Smooth muscle cell (in vitro differentiated cells): ENCODE measurements around the gene TMEM154. TPM values are rescaled to one million over a fixed set of nuclear protein-coding genes. Genes with fewer than 3 reads are reported as not detected.

ENCODE experiments used
- DNase-seq: peaks from one replicate; lab custom pipeline; 2025; ENCODE audit not compliant: unreplicated experiment; lab: John Stamatoyannopoulos, UW
- H2AFZ ChIP-seq: fragments of 200-600 bp; sonication (generic); 2 replicates; pipeline ENCODE4 v1.6.0; 2016; ENCODE audit warnings: antibody characterized with exemption, low read depth, mild to moderate bottlenecking
- H3F3A ChIP-seq: fragments of 200-600 bp; sonication (generic); 2 replicates; pipeline ENCODE4 v1.6.0; 2017; ENCODE audit warnings: antibody characterized with exemption, low read depth
- H3K27ac ChIP-seq: fragments of 200-600 bp; sonication (generic); 2 replicates; pipeline ENCODE4 v1.5.1; 2016; ENCODE audit warnings: low read depth, mild to moderate bottlenecking
- H3K27me3 ChIP-seq: fragments of 200-600 bp; sonication (generic); 2 replicates; pipeline ENCODE4 v1.6.1; 2016; ENCODE audit warnings: low read depth, mild to moderate bottlenecking
- H3K36me3 ChIP-seq: fragments of 200-600 bp; sonication (generic); 2 replicates; pipeline ENCODE4 v1.5.1; 2016; ENCODE audit warnings: low read depth
- H3K4me1 ChIP-seq: fragments of 200-600 bp; sonication (generic); 2 replicates; pipeline ENCODE4 v1.5.1; 2016; ENCODE audit warnings: low read depth
- H3K4me2 ChIP-seq: fragments of 200-600 bp; sonication (generic); 2 replicates; pipeline ENCODE4 v1.6.0; 2016; ENCODE audit warnings: mild to moderate bottlenecking
- H3K4me3 ChIP-seq: fragments of 200-600 bp; sonication (generic); 2 replicates; pipeline ENCODE4 v1.5.1; 2016; ENCODE audit warnings: mild to moderate bottlenecking
- H3K79me2 ChIP-seq: fragments of 200-600 bp; sonication (generic); 2 replicates; pipeline ENCODE4 v1.6.0; 2016; ENCODE audit warnings: low read depth, mild to moderate bottlenecking
- H3K9ac ChIP-seq: fragments of 200-600 bp; sonication (generic); 2 replicates; pipeline ENCODE4 v1.6.0; 2016; ENCODE audit warnings: low read depth
- H3K9me3 ChIP-seq: fragments of 200-600 bp; sonication (generic); replicated peaks from 2 replicates; pipeline ENCODE4 v1.5.1; 2016; ENCODE audit warnings: low read depth
- H4K20me1 ChIP-seq: fragments of 200-600 bp; sonication (generic); 2 replicates; pipeline ENCODE4 v1.6.0; 2016; ENCODE audit warnings: low read depth
- CTCF ChIP-seq: fragments of 200-600 bp; sonication (generic); IDR thresholded peaks from 2 replicates; pipeline ENCODE4 v1.5.1; 2017; ENCODE audit warnings: borderline replicate concordance, mild to moderate bottlenecking, antibody characterized with exemption; ENCODE audit not compliant: insufficient read depth, poor library complexity, severe bottlenecking
- WGBS: methylation state at CpG from one replicate; pipeline ENCODE4 v1.1.7; 2016; ENCODE audit warnings: low lambda C conversion rate; 5-methylcytosine and 5-hydroxymethylcytosine counted together
- polyA plus RNA-seq: library from polyadenylated mRNA; unstranded; fragments of >200 nt; fragmentation: Nextera tagmentation; extraction: Ambion mirVana; gene quantifications from 2 replicates; pipeline ENCODE4 v1.2.1, GENCODE V29; 2016
- total RNA-seq: library from RNA; depleted of rRNA; stranded (reverse); fragments of >200 nt; gene quantifications from 2 replicates; pipeline ENCODE4 v1.2.3, GENCODE V29; 2014

The TMEM154 gene
- total and polyA plus RNA-seq, 2 experiments from 2014 or later, result 1.8 to 6.0 TPM

GRCh38 chr4:152682143-152682941 lies 2.5 kb upstream of the TMEM154 start:
- TF ChIP-seq CTCF, result no peak
- Histone ChIP-seq H3K4me2 (no peak overlapping the region), H3K9ac (no peak overlapping the region), H3K27me3 (no peaks in the 10 kb centered on the region), H3F3A (peaks cover 6% of the 10 kb centered on the region), H3K4me3 (no peak overlapping the region), H4K20me1 (no peaks in the 10 kb centered on the region), H3K36me3 (no peaks in the 10 kb centered on the region), H3K9me3 (no peaks in the 10 kb centered on the region), H2AFZ (no peak overlapping the region), H3K79me2 (no peaks in the 10 kb centered on the region), H3K27ac (peak overlapping the region; percentile 93), H3K4me1 (peaks cover 23% of the 10 kb centered on the region)
- WGBS, result 57% methylated on average over 8 of the region's 9 CpGs
- no peak for DNase-seq

GRCh38 chr4:152680988-152681603 lies 1.3 kb upstream of the TMEM154 start:
- H2AFZ ChIP-seq, result no peak overlapping the region
- H3F3A ChIP-seq, result peaks cover 6% of the 10 kb centered on the region
- no peaks in the 10 kb centered on the region for H3K36me3 ChIP-seq
- no peak for DNase-seq
- 37% methylated on average over 8 of the region's 8 CpGs for WGBS
- H3K27me3 ChIP-seq, result no peaks in the 10 kb centered on the region
- peak overlapping the region; percentile 96 for H3K4me2 ChIP-seq
- H4K20me1 ChIP-seq, result no peaks in the 10 kb centered on the region
- no peak for TF ChIP-seq CTCF
- H3K27ac ChIP-seq, result peak overlapping the region; percentile 93
- no peak overlapping the region for H3K4me3 ChIP-seq
- H3K79me2 ChIP-seq, result no peaks in the 10 kb centered on the region
- peaks cover 23% of the 10 kb centered on the region for H3K4me1 ChIP-seq
- no peaks in the 10 kb centered on the region for H3K9me3 ChIP-seq
- no peak overlapping the region for H3K9ac ChIP-seq

GRCh38 chr4:152678841-152679240 lies 956 bp downstream of the TMEM154 start:
- no peak for DNase-seq
- Histone ChIP-seq H3K27ac (peak overlapping the region; percentile 93), H3K27me3 (no peaks in the 10 kb centered on the region), H3F3A (peaks cover 6% of the 10 kb centered on the region), H3K79me2 (no peaks in the 10 kb centered on the region), H3K4me1 (peaks cover 23% of the 10 kb centered on the region), H3K36me3 (no peaks in the 10 kb centered on the region), H3K4me2 (peak overlapping the region; percentile 96), H3K4me3 (peak overlapping the region; percentile 65), H4K20me1 (no peaks in the 10 kb centered on the region), H2AFZ (no peak overlapping the region), H3K9me3 (no peaks in the 10 kb centered on the region), H3K9ac (no peak overlapping the region)
- WGBS, result 33% methylated on average over 1 of the region's 1 CpG
- TF ChIP-seq CTCF, result no peak
